Panc1 (cell line): ENCODE measurements around the gene CACNG1. TPM values are rescaled to one million over a fixed set of nuclear protein-coding genes. Genes with fewer than 3 reads are reported as not detected.

Experiments
- ATAC-seq: fragments of 200-7000 bp; cut with Tn5 transposase; 2 replicates; pipeline ENCODE4 v1.9.1; 2020; ENCODE audit warnings: mild to moderate bottlenecking, moderate library complexity
- BruUV-seq: library from RNA; stranded (reverse); fragments of 400-500 nt; replicated peaks from 2 replicates; lab custom pipeline; 2021; lab: Mats Ljungman, UMichigan
- CTCF ChIA-PET: fragments of 300-600 bp; sonication (Branson Sonifier 250); formaldehyde crosslinking; loops from one replicate; lab custom pipeline; 2022; ENCODE audit warnings: antibody characterized with exemption; lab: Charles Lee
- POLR2A ChIA-PET: fragments of 300-600 bp; sonication (Branson Sonifier 250); formaldehyde crosslinking; loops from one replicate; lab custom pipeline; 2022; ENCODE audit warnings: antibody characterized with exemption; lab: Charles Lee
- DNase-seq: peaks from one replicate; pipeline ENCODE4 v3.0.0-alpha.2; 2010; ENCODE audit warnings: low read depth, low spot score
- H3K27ac ChIP-seq: 2 replicates; pipeline ENCODE4 v1.5.1; 2011; ENCODE audit warnings: mild to moderate bottlenecking, low read length, inconsistent platforms
- H3K27me3 ChIP-seq: fragments of 200-500 bp; sonication (Bioruptor generic); 2 replicates; pipeline ENCODE4 v1.6.0; 2014; ENCODE audit warnings: low read length, inconsistent platforms; ENCODE audit not compliant: control insufficient read depth, insufficient read depth
- H3K36me3 ChIP-seq: fragments of 200-500 bp; sonication (Bioruptor generic); 2 replicates; pipeline ENCODE4 v1.5.1; 2014; ENCODE audit warnings: inconsistent platforms, mild to moderate bottlenecking, low read length, moderate library complexity; ENCODE audit not compliant: control insufficient read depth, insufficient read depth
- H3K4me1 ChIP-seq: 2 replicates; pipeline ENCODE4 v1.5.1; 2011; ENCODE audit warnings: inconsistent platforms, mild to moderate bottlenecking, low read length, moderate library complexity; ENCODE audit not compliant: control insufficient read depth, insufficient read depth
- H3K4me3 ChIP-seq, 2 experiments: 2 replicates each; pipeline ENCODE4 v1.5.1; 2011 to 2012; ENCODE audit warnings: low read depth in 2 of 2, low read length in 2 of 2, mild to moderate bottlenecking in 2 of 2, inconsistent platforms in 1 of 2, moderate library complexity in 1 of 2
- H3K9me3 ChIP-seq: fragments of 200-500 bp; sonication (Bioruptor generic); 2 replicates; pipeline ENCODE4 v1.5.1; 2014; ENCODE audit warnings: low read depth, mild to moderate bottlenecking, inconsistent platforms, low read length, moderate library complexity; ENCODE audit not compliant: control insufficient read depth, insufficient read depth
- POLR2AphosphoS5 ChIP-seq: IDR thresholded peaks from 2 replicates; pipeline ENCODE4 v1.6.1; 2012; ENCODE audit warnings: mild to moderate bottlenecking, low read depth, low read length, moderate library complexity
- SIN3A ChIP-seq: IDR thresholded peaks from 2 replicates; pipeline ENCODE4 v1.6.1; 2012; ENCODE audit warnings: low read depth, mild to moderate bottlenecking, low read length, moderate library complexity, borderline replicate concordance; ENCODE audit not compliant: insufficient read depth
- TCF7L2 ChIP-seq: IDR thresholded peaks from 2 replicates; pipeline ENCODE4 v1.6.1; 2011; ENCODE audit warnings: mild to moderate bottlenecking, low read depth, low read length, inconsistent platforms
- in situ Hi-C: cut with HindIII; loops from 2 replicates; pipeline ENCODE4 v1.10.0; 2016; ENCODE audit warnings: low sequenced_read_pairs, low pct_unique_long_range_greater_than_20kb
- intact Hi-C: fragments of 100-400 bp; cut with micrococcal nuclease; formaldehyde crosslinking; loops from one replicate; pipeline ENCODE4 v1.10.0; 2022; ENCODE audit not compliant: unreplicated experiment
- total RNA-seq: library from RNA; stranded (reverse); gene quantifications from one replicate; pipeline ENCODE4 v1.2.1, GENCODE V29; 2021; ENCODE audit not compliant: unreplicated experiment
- TF ChIP-seq, protein P1 (sequence below), 2 experiments: IDR thresholded peaks; 2 replicates each; pipeline ENCODE4 v1.6.1; 2011 to 2012; ENCODE audit warnings: low read depth in 2 of 2, control low read depth in 1 of 2, low read length in 1 of 2, mild to moderate bottlenecking in 1 of 2, moderate library complexity in 1 of 2; ENCODE audit not compliant: insufficient read depth in 1 of 2
- TF ChIP-seq, protein P2 (sequence below): fragments of 450-650 bp; IDR thresholded peaks from 2 replicates; pipeline ENCODE4 v1.5.1; 2017; ENCODE audit warnings: mild to moderate bottlenecking

Gene CACNG1
- total RNA-seq, 1 experiment from 2014 or later: 0.13 TPM

DNA sequence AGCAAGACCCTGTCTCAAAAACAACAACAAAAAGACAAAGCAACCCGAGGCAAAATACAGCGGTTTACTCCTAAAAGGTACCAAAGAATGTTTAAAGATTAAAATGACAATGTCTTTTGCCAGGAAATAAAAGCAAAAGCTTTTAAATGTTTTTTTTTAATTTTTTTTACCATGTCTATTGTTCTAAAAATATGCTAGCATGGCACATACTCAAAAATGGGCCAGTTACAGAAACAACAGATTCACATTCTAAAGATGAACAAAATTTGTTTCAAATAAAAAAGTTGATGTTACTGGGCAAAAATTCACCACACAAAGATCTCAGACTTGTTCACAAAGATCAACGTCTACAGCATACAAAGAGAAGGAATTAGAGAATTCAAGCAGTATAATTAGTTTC, 41.1 kb downstream of the CACNG1 start:
- POLR2A ChIA-PET: no interaction called here
- no peaks in the 10 kb centered on the region for H3K9me3 ChIP-seq
- ATAC-seq (no peak), DNase-seq (no peak)
- intact Hi-C loops: no loop called here
- H3K27me3 ChIP-seq: no peaks in the 10 kb centered on the region
- in situ Hi-C loops: no loop called here
- no peak overlapping the region for H3K4me3 ChIP-seq
- CTCF ChIA-PET: no interaction called here
- H3K4me1 ChIP-seq: no peaks in the 10 kb centered on the region
- H3K36me3 ChIP-seq: no peaks in the 10 kb centered on the region
- H3K27ac ChIP-seq: no peak overlapping the region
- TF ChIP-seq SIN3A: no peak
- no peak for TF ChIP-seq POLR2AphosphoS5
- no peak for TF ChIP-seq TCF7L2
- TF ChIP-seq, protein P1, sequence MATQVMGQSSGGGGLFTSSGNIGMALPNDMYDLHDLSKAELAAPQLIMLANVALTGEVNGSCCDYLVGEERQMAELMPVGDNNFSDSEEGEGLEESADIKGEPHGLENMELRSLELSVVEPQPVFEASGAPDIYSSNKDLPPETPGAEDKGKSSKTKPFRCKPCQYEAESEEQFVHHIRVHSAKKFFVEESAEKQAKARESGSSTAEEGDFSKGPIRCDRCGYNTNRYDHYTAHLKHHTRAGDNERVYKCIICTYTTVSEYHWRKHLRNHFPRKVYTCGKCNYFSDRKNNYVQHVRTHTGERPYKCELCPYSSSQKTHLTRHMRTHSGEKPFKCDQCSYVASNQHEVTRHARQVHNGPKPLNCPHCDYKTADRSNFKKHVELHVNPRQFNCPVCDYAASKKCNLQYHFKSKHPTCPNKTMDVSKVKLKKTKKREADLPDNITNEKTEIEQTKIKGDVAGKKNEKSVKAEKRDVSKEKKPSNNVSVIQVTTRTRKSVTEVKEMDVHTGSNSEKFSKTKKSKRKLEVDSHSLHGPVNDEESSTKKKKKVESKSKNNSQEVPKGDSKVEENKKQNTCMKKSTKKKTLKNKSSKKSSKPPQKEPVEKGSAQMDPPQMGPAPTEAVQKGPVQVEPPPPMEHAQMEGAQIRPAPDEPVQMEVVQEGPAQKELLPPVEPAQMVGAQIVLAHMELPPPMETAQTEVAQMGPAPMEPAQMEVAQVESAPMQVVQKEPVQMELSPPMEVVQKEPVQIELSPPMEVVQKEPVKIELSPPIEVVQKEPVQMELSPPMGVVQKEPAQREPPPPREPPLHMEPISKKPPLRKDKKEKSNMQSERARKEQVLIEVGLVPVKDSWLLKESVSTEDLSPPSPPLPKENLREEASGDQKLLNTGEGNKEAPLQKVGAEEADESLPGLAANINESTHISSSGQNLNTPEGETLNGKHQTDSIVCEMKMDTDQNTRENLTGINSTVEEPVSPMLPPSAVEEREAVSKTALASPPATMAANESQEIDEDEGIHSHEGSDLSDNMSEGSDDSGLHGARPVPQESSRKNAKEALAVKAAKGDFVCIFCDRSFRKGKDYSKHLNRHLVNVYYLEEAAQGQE (IDR thresholded peaks at IDR 0.05; ENCODE audit: insufficient read depth in 1 of 2, low read depth in 2 of 2, low read length in 1 of 2): no peak
- TF ChIP-seq, protein P2, sequence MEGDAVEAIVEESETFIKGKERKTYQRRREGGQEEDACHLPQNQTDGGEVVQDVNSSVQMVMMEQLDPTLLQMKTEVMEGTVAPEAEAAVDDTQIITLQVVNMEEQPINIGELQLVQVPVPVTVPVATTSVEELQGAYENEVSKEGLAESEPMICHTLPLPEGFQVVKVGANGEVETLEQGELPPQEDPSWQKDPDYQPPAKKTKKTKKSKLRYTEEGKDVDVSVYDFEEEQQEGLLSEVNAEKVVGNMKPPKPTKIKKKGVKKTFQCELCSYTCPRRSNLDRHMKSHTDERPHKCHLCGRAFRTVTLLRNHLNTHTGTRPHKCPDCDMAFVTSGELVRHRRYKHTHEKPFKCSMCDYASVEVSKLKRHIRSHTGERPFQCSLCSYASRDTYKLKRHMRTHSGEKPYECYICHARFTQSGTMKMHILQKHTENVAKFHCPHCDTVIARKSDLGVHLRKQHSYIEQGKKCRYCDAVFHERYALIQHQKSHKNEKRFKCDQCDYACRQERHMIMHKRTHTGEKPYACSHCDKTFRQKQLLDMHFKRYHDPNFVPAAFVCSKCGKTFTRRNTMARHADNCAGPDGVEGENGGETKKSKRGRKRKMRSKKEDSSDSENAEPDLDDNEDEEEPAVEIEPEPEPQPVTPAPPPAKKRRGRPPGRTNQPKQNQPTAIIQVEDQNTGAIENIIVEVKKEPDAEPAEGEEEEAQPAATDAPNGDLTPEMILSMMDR: no peak
- no TSS peak for BruUV-seq

DNA sequence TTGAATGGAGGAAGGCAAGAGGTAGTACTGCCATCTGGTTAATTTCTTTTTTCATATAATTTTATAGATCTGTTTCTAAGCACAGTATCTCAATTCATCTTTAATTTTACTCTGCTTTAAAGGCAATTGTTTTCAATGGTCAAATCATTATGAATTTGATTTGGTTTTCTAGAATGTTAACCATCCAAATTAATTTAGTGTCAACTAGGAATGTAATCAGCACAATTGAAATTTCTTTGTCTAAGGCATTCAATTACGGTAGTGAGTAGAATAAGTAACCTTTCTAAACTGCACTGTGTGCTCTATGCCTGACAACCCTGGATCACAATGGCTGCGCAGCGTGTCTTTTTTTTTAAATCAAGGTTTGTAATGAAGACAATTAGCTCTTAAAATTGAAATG, 44.3 kb downstream of the CACNG1 start:
- in situ Hi-C loops (no loop called here), intact Hi-C loops (no loop called here)
- no peak for TF ChIP-seq POLR2AphosphoS5
- TF ChIP-seq, protein P1 (IDR thresholded peaks at IDR 0.05; ENCODE audit: insufficient read depth in 1 of 2, low read depth in 2 of 2, low read length in 1 of 2): no peak
- no peak for TF ChIP-seq SIN3A
- Histone ChIP-seq H3K27me3 (no peaks in the 10 kb centered on the region), H3K9me3 (no peaks in the 10 kb centered on the region), H3K4me1 (no peaks in the 10 kb centered on the region), H3K4me3 (no peak overlapping the region), H3K36me3 (no peaks in the 10 kb centered on the region), H3K27ac (no peak overlapping the region)
- ATAC-seq: no peak
- ChIA-PET CTCF (interaction anchor here (0.5 kb wide), 1 partner anchor 279 kb away, joined by 3 read pairs; no protein-coding TSS in a partner anchor), POLR2A (no interaction called here)
- no TSS peak for BruUV-seq
- no peak for DNase-seq
